Endothelial cell of hepatic sinusoid (primary cell): Measurements from ENCODE around the gene SMYD3.
"Not testable (repeated sequence)": the region's sequence is repeated elsewhere in the genome, so short reads cannot be mapped to it uniquely, and the experiment has no call there.

Source experiments
- in situ Hi-C: cut with HindIII; loops from 2 replicates; pipeline ENCODE4 v1.10.0; 2017; ENCODE audit warnings: low sequenced_read_pairs

Gene SMYD3

GRCh38 chr1:246058466-246058865 is 448.6 kb downstream of the SMYD3 start:
- in situ Hi-C loops = no loop called here

- in situ Hi-C loops = no loop called here
Measured at GRCh38 chr1:246052603-246053002, 454.5 kb downstream of the SMYD3 start.

- in situ Hi-C loops = no loop called here
Measured at GRCh38 chr1:246051909-246052518, 455.1 kb downstream of the SMYD3 start.

GRCh38 chr1:246048693-246049092 is 458.4 kb downstream of the SMYD3 start:
- in situ Hi-C loops = no loop called here

- in situ Hi-C loops = loop anchor here (5.0 kb wide), 1 partner anchor 39 kb away; no protein-coding TSS in a partner anchor
Measured at GRCh38 chr1:246043556-246043955, 463.5 kb downstream of the SMYD3 start.

- in situ Hi-C loops = loop anchor here (5.0 kb wide), 1 partner anchor 41 kb away; no protein-coding TSS in a partner anchor
Measured at GRCh38 chr1:246041360-246041759, 465.7 kb downstream of the SMYD3 start.

- in situ Hi-C loops = loop anchor here (5.0 kb wide), 1 partner anchor 42 kb away; no protein-coding TSS in a partner anchor
Measured at GRCh38 chr1:246040200-246040890, 466.7 kb downstream of the SMYD3 start.

GRCh38 chr1:246039584-246039983 is 467.5 kb downstream of the SMYD3 start:
- in situ Hi-C loops = no loop called here

- in situ Hi-C loops = no loop called here
Measured at GRCh38 chr1:246037832-246038231, 469.2 kb downstream of the SMYD3 start.

- in situ Hi-C loops = no loop called here
Measured at GRCh38 chr1:246036175-246036574, 470.9 kb downstream of the SMYD3 start.

- in situ Hi-C loops = no loop called here
Measured at GRCh38 chr1:246035060-246035541, 472.0 kb downstream of the SMYD3 start.

GRCh38 chr1:246034630-246035029 is 472.4 kb downstream of the SMYD3 start:
- in situ Hi-C loops = loop anchor here (5.0 kb wide), 1 partner anchor 78 kb away; no protein-coding TSS in a partner anchor

GRCh38 chr1:246032984-246033383 is 474.1 kb downstream of the SMYD3 start:
- in situ Hi-C loops = loop anchor here (5.0 kb wide), 1 partner anchor 79 kb away; no protein-coding TSS in a partner anchor

- in situ Hi-C loops = loop anchor here (5.0 kb wide), 1 partner anchor 80 kb away; no protein-coding TSS in a partner anchor
Measured at GRCh38 chr1:246032031-246032551, 475.0 kb downstream of the SMYD3 start.

GRCh38 chr1:246029616-246030015 is 477.5 kb downstream of the SMYD3 start:
- in situ Hi-C loops = loop anchor here (5.0 kb wide), 1 partner anchor 83 kb away; no protein-coding TSS in a partner anchor

GRCh38 chr1:246024118-246024517 is 483.0 kb downstream of the SMYD3 start:
- in situ Hi-C loops = not testable (repeated sequence)

- in situ Hi-C loops = no loop called here
Measured at GRCh38 chr1:246020211-246020954, 486.7 kb downstream of the SMYD3 start.

- in situ Hi-C loops = no loop called here
Measured at GRCh38 chr1:246018146-246018545, 488.9 kb downstream of the SMYD3 start.

- in situ Hi-C loops = no loop called here
Measured at GRCh38 chr1:246012341-246012740, 494.7 kb downstream of the SMYD3 start.

- in situ Hi-C loops = no loop called here
Measured at GRCh38 chr1:246010386-246010785, 496.7 kb downstream of the SMYD3 start.

GRCh38 chr1:246008363-246008831 is 498.7 kb downstream of the SMYD3 start:
- in situ Hi-C loops = no loop called here
